Measurements from ENCODE around the gene PLEKHO2.

DNA sequence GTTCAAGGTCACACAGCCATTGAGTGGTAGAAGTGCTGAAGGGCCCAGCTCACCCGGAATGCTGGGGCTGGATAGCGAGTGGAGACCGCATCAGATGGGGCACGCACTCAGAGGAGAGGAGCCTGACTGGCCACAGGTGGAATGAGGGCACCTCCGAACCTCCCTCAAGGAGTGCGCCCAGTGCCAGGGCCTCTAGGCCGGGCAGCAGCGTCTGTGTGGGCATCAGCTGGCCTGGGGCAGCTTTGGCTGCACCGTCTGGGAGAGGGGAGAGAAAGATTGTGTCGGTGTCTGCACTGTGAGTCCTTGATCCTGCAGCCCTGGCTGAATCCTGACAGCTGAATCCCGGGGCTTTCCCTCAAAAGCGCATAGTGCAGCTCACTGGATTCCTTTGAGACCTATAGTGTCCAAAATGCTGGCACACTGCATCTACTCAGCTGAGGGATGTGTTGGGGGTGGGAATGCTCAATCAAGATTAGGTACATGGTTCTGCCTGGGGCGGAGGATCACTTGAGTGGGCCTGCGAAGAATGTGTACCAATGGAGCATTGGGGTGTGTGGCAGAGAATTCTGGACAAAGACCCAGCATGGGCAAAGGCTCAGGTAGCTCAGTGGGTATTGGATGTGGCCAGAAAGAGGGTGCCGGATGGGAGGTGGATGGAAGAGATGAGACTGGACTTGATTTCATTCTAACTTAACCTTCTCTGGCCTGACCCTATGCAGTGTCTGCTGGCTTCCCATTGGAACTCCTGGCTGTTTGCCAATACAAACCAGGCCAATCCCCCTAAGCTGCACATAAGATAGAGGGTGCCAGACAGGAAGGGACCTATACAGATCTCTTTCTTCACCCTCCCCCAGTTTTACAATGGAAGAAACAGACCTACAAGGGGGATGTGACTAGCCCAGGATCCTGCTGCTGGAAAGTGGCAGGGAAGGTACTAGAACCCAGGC, 70.9 kb downstream of the PLEKHO2 start:
- TF ChIP-seq, protein P1, sequence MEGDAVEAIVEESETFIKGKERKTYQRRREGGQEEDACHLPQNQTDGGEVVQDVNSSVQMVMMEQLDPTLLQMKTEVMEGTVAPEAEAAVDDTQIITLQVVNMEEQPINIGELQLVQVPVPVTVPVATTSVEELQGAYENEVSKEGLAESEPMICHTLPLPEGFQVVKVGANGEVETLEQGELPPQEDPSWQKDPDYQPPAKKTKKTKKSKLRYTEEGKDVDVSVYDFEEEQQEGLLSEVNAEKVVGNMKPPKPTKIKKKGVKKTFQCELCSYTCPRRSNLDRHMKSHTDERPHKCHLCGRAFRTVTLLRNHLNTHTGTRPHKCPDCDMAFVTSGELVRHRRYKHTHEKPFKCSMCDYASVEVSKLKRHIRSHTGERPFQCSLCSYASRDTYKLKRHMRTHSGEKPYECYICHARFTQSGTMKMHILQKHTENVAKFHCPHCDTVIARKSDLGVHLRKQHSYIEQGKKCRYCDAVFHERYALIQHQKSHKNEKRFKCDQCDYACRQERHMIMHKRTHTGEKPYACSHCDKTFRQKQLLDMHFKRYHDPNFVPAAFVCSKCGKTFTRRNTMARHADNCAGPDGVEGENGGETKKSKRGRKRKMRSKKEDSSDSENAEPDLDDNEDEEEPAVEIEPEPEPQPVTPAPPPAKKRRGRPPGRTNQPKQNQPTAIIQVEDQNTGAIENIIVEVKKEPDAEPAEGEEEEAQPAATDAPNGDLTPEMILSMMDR (IDR thresholded peaks at IDR 0.05): no peak
- no peak for TF ChIP-seq ZFX (IDR thresholded peaks at IDR 0.05; ENCODE audit: borderline replicate concordance)
